H1 (cell line): ENCODE data around the gene CDK19.

ENCODE experiments used
- CBX8 ChIP-seq: fragments of 300-800, 300-1000 bp; sonication (generic); IDR thresholded peaks from 2 replicates; pipeline ENCODE4 v1.7.1; 2016; ENCODE audit warnings: low read depth, low read length, borderline replicate concordance
- CREB1 ChIP-seq: IDR thresholded peaks from 2 replicates; pipeline ENCODE4 v1.6.1; 2012; ENCODE audit warnings: inconsistent platforms
- EZH2 ChIP-seq: fragments of 200-600 bp; sonication (generic); IDR thresholded peaks from 2 replicates; pipeline ENCODE4 v1.7.1; 2012; ENCODE audit warnings: low read depth, mild to moderate bottlenecking, moderate library complexity, low read length, inconsistent platforms; ENCODE audit not compliant: severe bottlenecking
- JUN ChIP-seq: IDR thresholded peaks from 2 replicates; pipeline ENCODE4 v1.6.1; 2011; ENCODE audit warnings: low read depth, mild to moderate bottlenecking, improper control_type of control experiment, low read length
- POLR2A ChIP-seq, 2 experiments: IDR thresholded peaks; 1 replicate in 1 of 2; 2 replicates in 1 of 2; pipeline ENCODE4 v1.6.1; 2011; ENCODE audit warnings: low read depth in 2 of 2, low read length in 2 of 2, mild to moderate bottlenecking in 2 of 2; ENCODE audit errors: control extremely low read depth in 1 of 2
- TAF1 ChIP-seq: IDR thresholded peaks from 2 replicates; pipeline ENCODE4 v1.6.1; 2011; ENCODE audit warnings: mild to moderate bottlenecking, low read depth, low read length
- TBP ChIP-seq: IDR thresholded peaks from 2 replicates; pipeline ENCODE4 v1.6.1; 2011; ENCODE audit warnings: low read depth, low read length, improper control_type of control experiment
- TEAD4 ChIP-seq: IDR thresholded peaks from 2 replicates; pipeline ENCODE4 v1.6.1; 2012; ENCODE audit warnings: low read depth, low read length, inconsistent platforms, mixed read lengths
- TF ChIP-seq, protein P1 (sequence below), 3 experiments: IDR thresholded peaks; 1 replicate in 2 of 3; 2 replicates in 1 of 3; pipeline versions ENCODE4 v1.5.1 to v1.6.1; 2011; ENCODE audit warnings: low read length in 3 of 3, mild to moderate bottlenecking in 3 of 3, inconsistent platforms in 2 of 3, low read depth in 1 of 3, moderate library complexity in 1 of 3; ENCODE audit not compliant: insufficient read depth in 1 of 3; ENCODE audit errors: control extremely low read depth in 1 of 3
- TF ChIP-seq, protein P2 (sequence below): IDR thresholded peaks from 2 replicates; pipeline ENCODE4 v1.6.1; 2012; ENCODE audit warnings: low read length, inconsistent platforms
- TF ChIP-seq, protein P3 (sequence below): IDR thresholded peaks from 2 replicates; pipeline ENCODE4 v1.6.1; 2011; ENCODE audit warnings: low read length, improper control_type of control experiment
- TF ChIP-seq, protein P4 (sequence below): IDR thresholded peaks from 2 replicates; pipeline ENCODE4 v1.6.1; 2011; ENCODE audit warnings: low read depth, mild to moderate bottlenecking, low read length; ENCODE audit not compliant: insufficient read depth

DNA sequence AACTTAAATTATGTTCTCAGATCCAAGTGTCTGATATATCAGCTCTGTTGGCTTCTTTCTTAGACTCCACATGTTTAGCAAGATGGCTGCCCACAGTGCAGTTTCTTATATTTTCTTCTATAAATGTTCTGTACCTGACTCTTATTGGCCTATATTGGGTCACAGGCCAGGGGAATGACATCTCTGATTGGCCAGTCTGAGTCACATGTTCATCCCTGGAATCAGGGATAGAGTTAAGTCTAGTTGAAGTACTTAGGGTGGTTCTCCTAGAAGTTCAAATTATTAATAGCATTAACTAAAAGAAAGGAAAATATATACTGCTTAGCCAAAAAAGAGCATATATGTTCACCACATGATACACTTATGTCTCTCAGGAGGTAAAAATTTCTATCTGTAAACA is 233.6 kb downstream of the CDK19 start:
- TF ChIP-seq, protein P1, sequence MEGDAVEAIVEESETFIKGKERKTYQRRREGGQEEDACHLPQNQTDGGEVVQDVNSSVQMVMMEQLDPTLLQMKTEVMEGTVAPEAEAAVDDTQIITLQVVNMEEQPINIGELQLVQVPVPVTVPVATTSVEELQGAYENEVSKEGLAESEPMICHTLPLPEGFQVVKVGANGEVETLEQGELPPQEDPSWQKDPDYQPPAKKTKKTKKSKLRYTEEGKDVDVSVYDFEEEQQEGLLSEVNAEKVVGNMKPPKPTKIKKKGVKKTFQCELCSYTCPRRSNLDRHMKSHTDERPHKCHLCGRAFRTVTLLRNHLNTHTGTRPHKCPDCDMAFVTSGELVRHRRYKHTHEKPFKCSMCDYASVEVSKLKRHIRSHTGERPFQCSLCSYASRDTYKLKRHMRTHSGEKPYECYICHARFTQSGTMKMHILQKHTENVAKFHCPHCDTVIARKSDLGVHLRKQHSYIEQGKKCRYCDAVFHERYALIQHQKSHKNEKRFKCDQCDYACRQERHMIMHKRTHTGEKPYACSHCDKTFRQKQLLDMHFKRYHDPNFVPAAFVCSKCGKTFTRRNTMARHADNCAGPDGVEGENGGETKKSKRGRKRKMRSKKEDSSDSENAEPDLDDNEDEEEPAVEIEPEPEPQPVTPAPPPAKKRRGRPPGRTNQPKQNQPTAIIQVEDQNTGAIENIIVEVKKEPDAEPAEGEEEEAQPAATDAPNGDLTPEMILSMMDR (IDR thresholded peaks at IDR 0.05; ENCODE audit: control extremely low read depth in 1 of 3, insufficient read depth in 1 of 3, low read depth in 1 of 3, low read length in 3 of 3), result no peak
- TF ChIP-seq TAF1, result no peak
- TF ChIP-seq, protein P2, sequence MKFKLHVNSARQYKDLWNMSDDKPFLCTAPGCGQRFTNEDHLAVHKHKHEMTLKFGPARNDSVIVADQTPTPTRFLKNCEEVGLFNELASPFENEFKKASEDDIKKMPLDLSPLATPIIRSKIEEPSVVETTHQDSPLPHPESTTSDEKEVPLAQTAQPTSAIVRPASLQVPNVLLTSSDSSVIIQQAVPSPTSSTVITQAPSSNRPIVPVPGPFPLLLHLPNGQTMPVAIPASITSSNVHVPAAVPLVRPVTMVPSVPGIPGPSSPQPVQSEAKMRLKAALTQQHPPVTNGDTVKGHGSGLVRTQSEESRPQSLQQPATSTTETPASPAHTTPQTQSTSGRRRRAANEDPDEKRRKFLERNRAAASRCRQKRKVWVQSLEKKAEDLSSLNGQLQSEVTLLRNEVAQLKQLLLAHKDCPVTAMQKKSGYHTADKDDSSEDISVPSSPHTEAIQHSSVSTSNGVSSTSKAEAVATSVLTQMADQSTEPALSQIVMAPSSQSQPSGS, result no peak
- TF ChIP-seq CREB1, result no peak
- no peak for TF ChIP-seq JUN
- TF ChIP-seq EZH2, result no peak
- TF ChIP-seq, protein P3, sequence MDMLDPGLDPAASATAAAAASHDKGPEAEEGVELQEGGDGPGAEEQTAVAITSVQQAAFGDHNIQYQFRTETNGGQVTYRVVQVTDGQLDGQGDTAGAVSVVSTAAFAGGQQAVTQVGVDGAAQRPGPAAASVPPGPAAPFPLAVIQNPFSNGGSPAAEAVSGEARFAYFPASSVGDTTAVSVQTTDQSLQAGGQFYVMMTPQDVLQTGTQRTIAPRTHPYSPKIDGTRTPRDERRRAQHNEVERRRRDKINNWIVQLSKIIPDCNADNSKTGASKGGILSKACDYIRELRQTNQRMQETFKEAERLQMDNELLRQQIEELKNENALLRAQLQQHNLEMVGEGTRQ, result peak; percentile 43; the same call in 1 of the 2 replicates
- TF ChIP-seq POLR2A (IDR thresholded peaks at IDR 0.05; ENCODE audit: control extremely low read depth in 1 of 2, low read depth in 2 of 2, low read length in 2 of 2), result no peak
- TF ChIP-seq, protein P4, sequence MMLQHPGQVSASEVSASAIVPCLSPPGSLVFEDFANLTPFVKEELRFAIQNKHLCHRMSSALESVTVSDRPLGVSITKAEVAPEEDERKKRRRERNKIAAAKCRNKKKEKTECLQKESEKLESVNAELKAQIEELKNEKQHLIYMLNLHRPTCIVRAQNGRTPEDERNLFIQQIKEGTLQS, result no peak
- no peak for TF ChIP-seq TEAD4
- TF ChIP-seq TBP, result no peak
- no peak for TF ChIP-seq CBX8
